Stimulated activated CD8-positive, alpha-beta memory T cell treated with anti-CD3 and anti-CD28 coated beads, Interleukin-15, amount 100 ng/mL, for 1 hour (primary cell): ENCODE measurements around the gene PIGBOS1.
"Not testable (repeated sequence)": the region's sequence is repeated elsewhere in the genome, so short reads cannot be mapped to it uniquely, and the experiment has no call there.

Experiments used
- DNase-seq: peaks from one replicate; pipeline ENCODE4 v3.0.0-alpha.2; 2020; ENCODE audit warnings: low read depth

The PIGBOS1 gene, protein sequence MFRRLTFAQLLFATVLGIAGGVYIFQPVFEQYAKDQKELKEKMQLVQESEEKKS

DNA sequence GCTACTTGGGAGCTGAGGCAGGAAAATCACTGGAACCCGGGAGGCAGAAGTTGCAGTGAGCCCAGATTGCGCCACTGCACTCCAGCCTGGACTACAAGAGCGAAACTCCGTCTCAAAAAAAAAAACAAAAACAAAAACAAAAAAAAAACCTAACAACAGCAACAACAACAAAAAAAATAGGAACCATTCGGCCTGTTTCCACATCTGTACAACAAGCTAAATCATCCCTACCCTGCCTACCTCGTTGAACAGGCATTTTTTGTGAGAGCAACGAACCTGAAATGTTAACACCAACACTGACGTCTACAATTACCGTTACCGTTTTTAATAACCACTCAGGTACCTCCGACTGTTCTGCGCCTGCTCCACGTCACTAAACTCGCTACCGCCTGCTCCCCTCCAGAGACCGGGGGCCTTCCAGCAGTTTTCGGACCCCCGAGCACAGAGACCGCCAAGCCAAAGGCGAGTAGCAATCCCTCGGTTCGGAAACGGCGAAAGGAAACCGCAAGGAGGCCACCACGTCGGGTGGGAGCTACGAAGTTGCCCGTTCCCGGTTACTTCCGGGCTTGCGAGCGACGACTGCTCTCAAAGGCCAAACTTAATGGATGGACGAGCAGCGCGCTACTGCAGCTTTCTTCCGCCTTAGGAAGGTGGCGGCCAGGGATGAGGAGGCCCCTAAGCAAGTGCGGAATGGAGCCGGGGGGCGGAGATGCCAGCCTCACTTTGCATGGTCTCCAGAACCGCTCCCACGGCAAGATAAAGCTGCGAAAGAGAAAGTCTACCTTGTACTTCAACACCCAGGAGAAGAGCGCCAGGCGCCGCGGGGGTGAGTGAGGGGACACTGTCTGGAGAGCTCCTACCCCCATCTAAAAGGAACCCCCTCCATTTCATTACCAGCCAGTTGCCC is at the start of gene PIGBOS1, which contains the start of gene PIGB:
TSS of gene PIGBOS1 (minus strand) at position 536 of the 907 bp plus-strand sequence. CDS start 1,331 bp downstream, outside the sequence.
TSS of gene PIGB (plus strand) at position 635 of the 907 bp plus-strand sequence. CDS start at position 664, 29 bp downstream.
- peak; percentile 54 for DNase-seq

DNA sequence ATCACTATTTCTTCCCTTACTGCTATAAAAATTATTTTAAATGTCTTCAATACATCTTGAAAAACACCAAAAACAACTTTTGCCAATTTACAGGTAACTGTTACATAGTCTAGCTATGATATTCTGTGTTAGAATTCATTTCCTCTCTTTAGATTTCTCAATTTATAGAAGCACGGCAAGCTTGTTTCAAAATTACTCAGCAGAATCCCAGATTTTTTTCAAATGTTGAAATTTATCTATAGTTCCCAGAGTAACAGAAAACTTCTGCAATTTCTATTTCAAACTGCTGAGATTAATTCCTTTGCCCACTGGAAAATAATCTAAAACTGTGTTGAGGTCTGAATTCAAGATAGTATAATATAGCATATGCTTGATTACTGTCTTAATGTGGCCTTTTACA is 48.1 kb upstream of the PIGBOS1 start:
- no peak for DNase-seq

DNA sequence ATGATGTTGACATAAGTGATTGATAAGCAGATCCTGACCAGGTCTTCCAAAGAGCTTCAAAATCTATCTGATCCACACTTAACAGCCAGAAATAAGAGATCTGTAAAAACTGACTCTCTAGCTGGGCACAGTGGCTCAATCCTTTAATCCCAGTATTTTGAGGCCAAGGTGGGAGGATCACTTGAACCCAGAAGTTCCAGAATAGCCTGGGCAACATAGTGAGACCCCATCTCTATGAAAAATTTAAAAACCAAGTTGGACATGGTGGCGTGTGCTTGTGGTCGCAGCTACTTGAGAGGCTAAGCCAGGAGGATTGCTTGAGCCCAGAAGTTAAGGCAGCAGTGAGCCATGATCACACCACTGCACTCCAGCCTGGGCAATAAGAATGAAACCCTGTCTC is 43.7 kb upstream of the PIGBOS1 start:
- no peak for DNase-seq

DNA sequence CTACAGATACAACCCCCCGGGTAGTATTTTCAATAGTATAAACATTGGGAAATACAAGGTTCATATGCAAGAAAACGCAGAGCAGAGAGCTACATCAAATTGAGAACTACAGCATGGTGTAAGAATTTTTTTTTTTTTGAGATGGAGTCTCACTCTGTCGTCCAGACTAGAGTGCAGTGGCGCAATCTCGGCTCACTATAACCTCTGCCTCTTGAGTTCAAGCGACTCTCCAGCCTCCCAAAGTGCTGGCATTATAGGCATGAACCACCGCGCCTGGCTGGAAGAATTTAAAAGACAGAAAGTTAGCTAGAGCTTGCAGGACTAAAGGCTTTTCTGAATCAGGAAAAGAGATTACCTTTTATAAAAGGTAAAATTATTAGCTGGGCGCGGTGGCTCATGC is 42.1 kb upstream of the PIGBOS1 start:
- no peak for DNase-seq

DNA sequence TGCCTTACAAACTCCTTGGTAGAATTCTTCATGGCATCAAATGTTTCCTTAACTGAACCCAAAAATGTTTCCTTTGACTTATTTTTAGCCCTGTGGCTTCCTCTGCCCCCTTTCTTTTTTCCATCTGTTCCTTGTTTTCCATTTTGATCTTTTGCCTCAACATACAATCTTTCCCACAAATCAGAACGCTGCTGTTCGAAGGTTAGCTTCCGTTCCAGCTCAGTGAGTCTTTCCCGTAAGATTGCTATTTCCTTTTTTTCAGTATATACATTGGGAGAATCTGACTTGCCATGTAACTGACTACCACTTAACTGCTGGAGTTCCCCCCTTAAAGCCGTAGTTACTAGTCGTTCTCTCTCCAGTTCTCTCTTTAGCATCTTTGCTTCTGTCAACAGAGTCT is 41.3 kb upstream of the PIGBOS1 start:
- DNase-seq: no peak

DNA sequence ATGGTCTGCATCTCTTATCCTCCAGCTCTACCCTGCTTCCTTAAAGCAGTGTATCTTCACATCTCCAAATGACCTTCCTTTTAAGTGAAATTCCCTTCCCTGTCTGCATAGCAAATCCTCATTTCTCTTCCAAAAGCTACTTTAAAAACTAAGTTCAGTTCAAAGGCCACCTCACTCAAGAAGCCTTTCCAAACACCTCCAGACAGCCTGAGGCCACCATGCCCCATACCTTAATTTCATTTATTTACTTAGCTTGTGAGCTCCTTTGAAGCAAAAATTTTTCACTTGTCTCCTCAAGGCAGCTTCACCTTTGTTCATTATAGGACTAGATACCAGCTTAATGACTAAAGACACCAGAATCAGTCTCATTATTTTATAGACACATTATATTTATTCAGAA is 39.5 kb upstream of the PIGBOS1 start:
- DNase-seq: no peak

DNA sequence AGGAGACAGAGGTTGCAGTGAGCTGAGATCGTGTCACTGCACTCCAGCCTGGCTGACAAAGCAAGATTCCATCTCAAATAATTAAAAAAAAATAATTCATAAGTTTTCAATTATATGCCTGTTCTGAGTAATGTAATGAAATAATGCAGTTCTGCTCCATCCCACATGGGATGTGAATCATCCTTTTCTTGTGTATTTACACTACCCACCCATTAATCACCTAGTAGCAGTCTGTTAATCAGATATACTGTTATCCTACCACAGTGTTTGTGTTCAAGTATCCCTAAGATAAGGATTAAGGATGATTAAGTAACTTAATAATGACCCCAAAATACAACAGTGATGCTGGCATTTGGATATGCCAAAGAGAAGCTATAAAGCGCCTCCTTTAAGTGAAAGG is 38.9 kb upstream of the PIGBOS1 start:
- DNase-seq: no peak

DNA sequence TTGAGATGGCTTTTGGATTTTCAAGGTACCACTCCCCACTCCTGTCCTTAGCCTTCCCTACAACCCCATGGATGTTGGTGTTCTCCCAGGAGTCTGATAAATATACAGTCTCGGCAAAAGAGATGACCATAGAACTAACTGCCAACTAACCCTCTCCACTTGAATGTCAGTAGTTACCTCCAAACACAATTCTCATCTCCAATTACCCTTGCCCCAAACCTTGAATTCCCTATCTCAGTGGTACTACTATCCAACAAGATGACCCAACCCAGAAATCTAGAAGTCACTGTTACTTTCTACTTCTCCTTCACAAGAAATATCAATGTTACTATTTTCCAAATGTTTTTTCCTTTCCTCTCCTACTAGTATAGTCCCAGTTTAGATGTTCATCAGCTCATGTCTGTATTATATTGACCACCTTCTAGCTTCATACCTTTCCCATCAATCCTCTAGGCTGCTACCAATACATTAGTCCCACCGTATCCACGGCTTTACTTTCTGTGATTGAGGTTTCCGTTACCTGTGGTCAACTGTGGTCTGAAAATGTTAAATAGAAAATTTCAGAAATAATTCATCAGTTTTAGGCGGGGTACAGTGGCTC is 38.2 kb upstream of the PIGBOS1 start:
- DNase-seq: no peak

DNA sequence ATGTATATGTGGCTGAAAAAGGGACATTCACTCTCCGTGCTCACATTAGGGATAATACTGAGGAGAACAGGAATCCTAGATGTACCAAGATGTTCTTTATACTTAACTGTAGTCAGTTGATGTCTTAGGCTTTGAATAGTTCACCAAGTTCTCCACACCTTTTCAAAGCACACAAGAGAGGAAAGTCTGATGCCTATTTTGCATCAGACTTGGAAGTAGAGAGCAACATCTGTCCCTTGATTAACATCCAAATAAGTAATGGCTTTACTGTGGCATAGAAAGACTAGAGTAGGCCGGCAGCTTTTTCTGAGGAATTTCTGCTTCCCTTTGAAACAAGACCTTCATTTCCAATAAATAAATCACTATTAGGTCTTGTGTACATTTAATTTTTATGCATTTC is 34.1 kb upstream of the PIGBOS1 start:
- DNase-seq: no peak

DNA sequence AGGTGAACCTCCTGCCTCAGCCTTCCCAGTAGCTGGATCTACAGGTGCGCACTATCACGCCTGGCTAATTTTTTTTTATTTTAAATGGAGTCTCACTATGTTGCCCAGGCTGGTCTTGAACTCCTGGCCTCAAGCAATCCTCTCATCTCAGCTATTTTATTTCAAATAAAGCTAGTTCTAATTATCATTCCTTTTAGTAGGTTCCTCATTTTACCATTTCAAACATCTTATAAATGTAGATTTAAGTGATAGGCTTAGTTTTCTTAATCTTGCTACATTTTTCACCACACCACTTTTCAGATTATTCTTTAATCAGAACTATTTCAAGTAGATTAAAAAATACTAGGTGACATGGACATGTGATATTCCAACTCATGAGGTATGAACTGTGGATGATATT is 30.4 kb upstream of the PIGBOS1 start:
- no peak for DNase-seq

DNA sequence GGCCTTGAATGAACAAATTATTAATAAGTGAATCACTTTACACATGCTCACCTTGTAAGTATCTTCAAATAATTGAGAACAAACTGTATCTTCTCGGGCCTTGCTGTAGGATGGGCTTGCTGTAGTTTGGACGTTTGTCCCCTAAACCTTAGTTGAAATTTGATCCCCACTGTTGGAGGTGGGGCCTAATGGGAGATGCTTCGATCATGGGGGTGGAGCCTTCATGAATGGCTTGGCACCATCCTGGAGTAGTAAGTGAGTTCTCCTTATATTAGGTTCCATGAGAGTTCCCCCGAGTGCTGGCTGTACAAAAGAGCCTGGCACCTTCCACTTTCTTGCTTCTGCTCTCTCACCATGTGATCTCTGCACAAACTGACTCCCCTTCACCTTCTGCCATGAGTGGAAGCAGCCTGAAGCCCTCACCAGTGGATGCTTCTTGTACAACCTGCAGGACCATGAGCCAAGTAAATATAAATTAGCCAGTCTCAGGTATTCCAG is 29.4 kb upstream of the PIGBOS1 start:
- no peak for DNase-seq

DNA sequence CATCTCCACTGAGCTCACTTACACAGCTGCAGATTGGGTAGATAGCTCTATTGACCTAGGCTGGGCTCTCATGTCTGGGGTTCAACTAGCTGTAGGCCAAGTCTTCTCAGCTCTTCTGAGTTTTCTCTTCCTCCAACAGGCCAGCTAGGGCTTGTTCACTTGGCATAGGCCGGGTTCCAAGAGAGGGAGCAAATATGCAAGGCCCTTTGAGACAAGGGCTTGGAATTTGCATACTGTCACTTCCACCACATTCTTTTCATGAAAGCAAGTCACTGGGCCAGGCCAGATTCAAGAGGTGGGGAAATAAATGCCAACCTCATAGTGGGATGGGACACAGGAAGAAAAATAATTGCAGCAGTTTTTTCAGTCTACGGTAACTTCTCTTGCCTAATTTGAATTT is 25.3 kb upstream of the PIGBOS1 start:
- DNase-seq: no peak

DNA sequence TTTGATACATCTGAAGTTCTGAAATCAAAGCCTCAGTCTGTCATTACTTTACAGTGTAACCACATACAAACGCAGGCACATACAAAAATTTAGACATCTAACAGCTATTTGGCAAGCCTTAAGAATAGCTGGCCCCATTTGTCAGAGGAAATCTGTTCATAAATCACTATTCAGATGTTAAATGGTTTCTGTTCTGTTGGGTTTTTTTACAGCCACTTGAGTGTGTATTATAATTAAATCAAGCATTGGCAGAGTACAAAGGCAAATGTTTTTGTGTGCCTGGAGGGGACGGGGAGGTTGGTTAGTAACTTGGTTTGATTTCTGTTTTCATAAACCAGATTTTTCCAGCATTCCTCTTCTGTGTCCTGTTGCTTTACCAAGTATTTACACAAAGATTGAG is 24.2 kb upstream of the PIGBOS1 start:
- DNase-seq: no peak

DNA sequence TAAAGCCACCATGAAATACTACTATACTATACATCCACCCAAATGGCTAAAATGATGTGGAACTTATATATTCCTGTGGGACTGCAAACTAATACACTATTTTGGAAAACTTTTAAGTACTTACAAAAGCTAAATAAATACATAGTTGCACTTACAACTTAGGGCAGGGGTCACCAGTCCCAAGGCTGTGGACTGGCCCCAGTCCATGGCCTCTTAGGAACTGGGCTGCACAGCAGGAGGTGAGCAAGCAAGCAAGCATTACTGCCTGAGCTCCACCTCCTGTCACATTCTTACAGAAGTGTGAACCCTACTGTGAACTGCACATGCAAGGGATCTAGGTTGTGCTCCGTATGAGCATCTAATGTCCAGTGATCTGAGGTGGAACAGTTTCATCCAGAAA is 18.2 kb upstream of the PIGBOS1 start:
- no peak for DNase-seq

DNA sequence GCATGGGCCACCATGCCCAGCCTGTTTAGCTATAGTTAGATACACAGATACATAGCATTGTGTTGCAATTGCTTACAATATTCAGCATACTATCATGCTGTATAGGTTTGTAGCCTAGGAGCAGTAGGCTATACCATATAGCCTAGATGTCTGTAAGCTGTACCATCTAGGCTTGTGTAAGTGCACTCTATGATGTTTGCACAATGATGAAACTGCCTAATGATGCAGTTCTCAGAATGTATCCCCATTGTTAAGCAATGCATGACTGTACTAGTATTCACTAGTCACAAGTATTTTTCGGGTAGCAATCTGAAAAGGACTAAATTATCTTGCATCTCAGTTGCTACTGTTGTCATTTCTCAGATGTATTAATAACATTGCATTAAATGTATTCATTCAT is 16.1 kb upstream of the PIGBOS1 start:
- DNase-seq: no peak

DNA sequence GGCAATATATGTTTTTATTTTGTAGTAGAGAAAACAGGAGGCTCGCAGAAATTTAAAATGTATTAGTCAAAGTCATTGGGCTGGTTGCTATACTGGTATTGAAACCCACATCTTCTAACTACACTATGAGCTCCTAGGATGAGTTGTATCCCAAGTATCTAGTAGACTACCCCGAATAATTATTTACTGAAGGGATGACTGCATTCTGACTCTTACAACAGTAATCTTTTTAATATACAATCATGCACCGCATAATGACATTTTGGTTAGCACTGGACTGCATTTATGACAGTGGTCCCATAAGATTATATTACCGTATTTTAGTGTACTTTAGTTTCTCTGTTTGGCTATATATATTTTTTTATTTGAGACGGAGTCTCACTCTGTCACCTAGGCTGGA is 15.4 kb upstream of the PIGBOS1 start:
- DNase-seq: no peak

DNA sequence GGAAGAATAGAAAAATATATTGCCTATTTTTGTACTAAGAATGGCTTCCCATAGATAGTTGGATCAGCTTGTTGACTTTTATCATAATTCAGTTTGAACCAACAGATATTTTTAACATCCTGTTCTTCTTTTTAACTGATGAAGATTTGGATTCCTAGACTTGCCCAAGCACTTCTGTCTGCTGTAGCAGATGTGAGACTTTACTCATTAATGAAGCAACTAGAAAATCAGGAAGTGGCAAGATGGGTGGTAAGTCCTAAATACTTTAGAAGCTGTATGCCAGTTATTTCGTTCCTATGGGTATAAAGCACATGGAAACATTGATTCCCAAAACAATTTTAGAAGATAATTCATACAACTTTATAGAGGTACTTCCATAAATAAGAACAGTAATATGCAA is 8.5 kb upstream of the PIGBOS1 start:
- DNase-seq: no peak

DNA sequence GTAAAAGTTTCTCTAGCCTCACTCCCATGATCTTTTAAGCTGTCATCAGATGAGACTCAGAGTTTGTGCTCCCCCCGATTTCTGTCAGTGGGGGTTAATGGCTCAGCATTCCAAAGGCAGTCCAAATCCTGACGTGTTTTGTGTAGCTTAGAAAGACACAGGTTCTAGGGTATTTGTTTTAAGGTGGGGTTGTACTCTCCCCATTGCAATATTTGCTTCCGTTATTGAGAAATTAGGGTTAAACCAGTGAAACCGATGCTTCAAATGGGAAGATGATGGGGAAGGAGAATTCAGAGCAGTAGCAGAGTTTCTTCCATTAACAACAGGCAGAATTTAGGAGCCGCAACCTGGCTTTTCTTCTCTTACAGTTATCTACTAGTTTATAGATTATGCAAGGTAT is 3.5 kb upstream of the PIGBOS1 start:
- no peak for DNase-seq

DNA sequence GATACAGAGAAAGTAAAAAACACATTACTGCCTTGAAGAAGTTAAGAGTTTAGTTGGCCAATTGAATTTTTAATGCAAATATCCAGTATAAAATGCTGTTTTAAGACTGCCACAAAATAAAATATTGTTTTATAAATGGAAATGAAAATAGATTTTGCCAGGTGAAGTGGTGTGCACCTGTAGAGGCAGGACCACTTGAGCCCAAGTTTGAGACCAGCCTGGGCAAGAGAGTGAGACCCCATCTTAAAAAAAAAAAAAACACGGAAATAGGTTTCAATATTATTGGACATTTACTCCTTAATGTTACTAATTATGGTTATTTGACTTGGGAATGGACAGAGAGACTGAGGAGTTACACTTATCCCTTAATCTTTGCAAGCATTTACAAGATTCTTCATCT is 2.0 kb upstream of the PIGBOS1 start:
- no peak for DNase-seq

DNA sequence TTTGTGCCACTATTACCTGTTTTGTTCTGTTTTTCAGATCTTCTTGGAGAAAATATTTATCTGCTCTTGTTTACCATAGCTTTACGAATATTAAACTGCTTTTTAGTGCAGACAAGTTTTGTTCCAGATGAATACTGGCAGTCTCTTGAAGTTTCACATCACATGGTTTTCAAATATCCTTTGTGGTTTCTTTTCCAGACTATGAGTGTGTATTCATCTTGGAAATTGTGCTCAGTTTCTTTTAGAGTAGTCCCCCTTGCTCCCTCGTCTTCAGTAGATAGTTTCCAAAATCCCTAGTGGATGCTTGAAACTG is 1.3 kb upstream of the PIGBOS1 start:
- no peak for DNase-seq

DNA sequence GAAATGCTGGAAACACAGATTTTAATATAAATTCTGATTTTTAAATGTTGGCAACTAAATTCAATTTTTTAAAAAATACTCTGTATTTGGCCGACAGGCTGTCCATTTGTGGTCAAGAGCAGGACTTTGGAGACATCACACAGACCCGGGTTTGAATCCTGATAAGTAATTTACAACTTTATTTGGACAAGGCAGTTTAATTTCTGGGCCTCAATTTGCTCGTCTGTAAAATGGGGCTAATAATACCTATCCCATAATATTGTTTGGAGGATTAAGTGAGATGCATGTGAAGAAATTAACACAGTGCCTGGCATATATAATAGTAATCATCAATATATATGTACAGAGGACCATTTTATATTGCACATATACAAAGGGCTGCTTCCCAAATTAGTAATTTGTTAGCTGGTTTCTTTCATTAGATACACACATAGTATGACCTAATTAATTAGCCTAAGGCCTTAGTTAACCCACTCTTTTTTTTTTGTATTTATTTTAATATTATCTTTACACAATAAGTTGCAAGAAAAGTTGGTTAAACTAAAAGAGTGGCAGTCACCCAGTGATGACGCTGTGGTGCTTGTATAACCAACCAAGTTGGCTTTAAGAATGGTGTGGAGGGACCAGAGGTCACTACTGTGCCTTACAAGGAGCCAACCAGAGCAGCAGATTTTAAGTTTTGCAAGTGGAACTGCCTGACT is 764 bp upstream of the PIGBOS1 start:
- DNase-seq: no peak

DNA sequence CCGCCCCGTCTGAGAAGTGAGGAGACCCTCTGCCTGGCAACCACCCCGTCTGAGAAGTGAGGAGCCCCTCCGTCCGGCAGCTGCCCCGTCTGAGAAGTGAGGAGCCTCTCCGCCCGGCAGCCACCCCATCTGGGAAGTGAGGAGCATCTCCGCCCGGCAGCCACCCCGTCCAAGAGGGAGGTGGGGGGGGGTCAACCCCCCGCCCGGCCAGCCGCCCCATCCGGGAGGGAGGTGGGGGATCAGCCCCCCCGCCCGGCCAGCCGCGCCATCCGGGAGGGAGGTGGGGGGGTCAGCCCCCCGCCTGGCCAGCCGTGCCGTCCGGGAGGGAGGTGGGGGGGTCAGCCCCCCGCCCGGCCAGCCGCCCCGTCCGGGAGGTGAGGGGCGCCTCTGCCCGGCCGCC is 16.1 kb downstream of the PIGBOS1 start:
- not testable (repeated sequence) for DNase-seq

DNA sequence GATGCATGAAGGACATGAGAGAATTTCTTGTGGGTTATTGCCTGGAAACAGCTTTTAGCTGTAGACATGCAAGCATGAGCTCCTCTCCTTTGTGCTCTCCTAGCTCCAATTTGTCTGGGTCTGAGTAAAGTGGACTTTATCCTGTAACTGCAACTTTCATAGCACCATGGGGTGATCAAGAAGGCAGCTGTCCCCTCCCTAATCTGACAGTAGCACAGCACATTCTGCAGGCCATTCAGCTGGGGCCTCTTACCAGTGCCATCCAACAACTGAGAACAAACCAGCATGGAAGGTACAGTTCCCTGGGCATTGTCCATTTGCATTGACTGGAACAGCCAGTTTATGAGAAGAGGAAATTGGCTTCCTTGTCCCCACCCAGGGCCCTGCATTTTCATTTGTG is 21.6 kb downstream of the PIGBOS1 start:
- no peak for DNase-seq
